Spleen (tissue), 7 donors: Measurements from ENCODE around the gene MSN.

Experiments
- CTCF ChIP-seq, 11 experiments: fragments of 200-600 bp in 7 of 11; fragments of 450-650 bp in 4 of 11; sonication (generic) in 4 of 11; IDR thresholded peaks in 8 of 11; conservative IDR thresholded peaks in 3 of 11; 1 replicate in 7 of 11; 2 replicates in 4 of 11; pipeline versions ENCODE4 v1.4.0 to v1.8.0; 2016 to 2021; ENCODE audit warnings: antibody characterized with exemption in 11 of 11, inconsistent platforms in 4 of 11, mild to moderate bottlenecking in 1 of 11
- POLR2A ChIP-seq, 3 donors: fragments of 450-650 bp; IDR thresholded peaks; one replicate each; pipeline ENCODE4 v1.5.1; 2017; ENCODE audit warnings: antibody characterized with exemption in 3 of 3, mild to moderate bottlenecking in 1 of 3
- POLR2AphosphoS5 ChIP-seq, 3 donors: sonication (generic); formaldehyde crosslinking; IDR thresholded peaks; one replicate each; pipeline ENCODE4 v1.5.1; 2017; ENCODE audit warnings: antibody characterized with exemption in 3 of 3
- donor health status: DM: no; HTN: no; CAD: no; lungs with moderate emphysema.
- donor health status: DM: no; HTN: no; CAD: no.
- donor health status: DM: no; HTN: no; CAD: no.

GRCh38 chrX:65757943-65758342 is 90.5 kb downstream of the MSN start:
- no peak for TF ChIP-seq POLR2A (IDR thresholded peaks at IDR 0.05)
- no peak for TF ChIP-seq CTCF (IDR thresholded peaks at IDR 0.05 in 8 of 11, conservative IDR thresholded peaks at IDR 0.05 in 3 of 11)
- no peak for TF ChIP-seq POLR2AphosphoS5 (IDR thresholded peaks at IDR 0.05)
